Pancreas (tissue), 10 donors: Measurements from ENCODE around the gene UBR4. TPM values are rescaled to one million over a fixed set of nuclear protein-coding genes. Genes with fewer than 3 reads are reported as not detected.

ENCODE experiments used
- ATAC-seq, 4 donors: fragments of 200-7000 bp; cut with Tn5 transposase; one replicate each; pipeline versions ENCODE4 v1.8.0 to v1.9.1; 2020; ENCODE audit warnings: mild to moderate bottlenecking in 4 of 4, moderate library complexity in 4 of 4
- DNase-seq, 6 donors: peaks; one replicate each; pipeline ENCODE4 v3.0.0-alpha.2; 2020
- FAIRE-seq: peaks from 2 replicates; lab custom pipeline; 2012; peaks lifted over from hg19 to GRCh38; lab: Jason Lieb, UNC
- H3K27ac ChIP-seq, 4 donors: fragments of 200-600 bp; sonication (generic); 1 replicate in 3 of 4; 2 replicates in 1 of 4; pipeline versions ENCODE4 v1.5.0 to v1.8.0; 2020
- H3K27me3 ChIP-seq, 4 donors: fragments of 200-600 bp; one replicate each; pipeline ENCODE4 v1.8.0; 2021
- H3K36me3 ChIP-seq, 3 donors: fragments of 200-600 bp; sonication (generic) in 1 of 3; one replicate each; pipeline versions ENCODE4 v1.5.0 to v1.8.0; 2020 to 2021
- H3K4me1 ChIP-seq, 3 donors: fragments of 200-600 bp; one replicate each; pipeline ENCODE4 v1.8.0; 2021
- H3K4me3 ChIP-seq, 4 donors: fragments of 200-600 bp; sonication (generic) in 2 of 4; one replicate each; pipeline versions ENCODE4 v1.5.0 to v1.8.0; 2020 to 2021
- H3K9me3 ChIP-seq, 4 donors: fragments of 200-600 bp; one replicate each; pipeline ENCODE4 v1.8.0; 2021
- WGBS, 2 donors: extraction: QIAGEN DNeasy Blood & Tissue Kit; methylation state at CpG; one replicate each; pipeline ENCODE4 v1.1.7; 2013; 5-methylcytosine and 5-hydroxymethylcytosine counted together
- intact Hi-C, 3 donors: fragments of 100-400 bp; cut with DNase I; formaldehyde crosslinking; loops; one replicate each; pipeline versions ENCODE4 v1.11.1 to v1.14.2; 2022
- polyA plus RNA-seq, 2 donors: library from polyadenylated mRNA; stranded (reverse); fragments of 200-250 nt; gene quantifications; one replicate each; pipeline ENCODE4 v1.2.3, GENCODE V29; 2013
- total RNA-seq, 6 donors: library from RNA; stranded (reverse); fragmentation: NEBNext Ultra II Directional in 4 of 6; extraction: Animal tissue kit (Norgen Biotek cat#: 25700) in 4 of 6; gene quantifications; one replicate each; pipeline versions ENCODE4 v1.2.1 to v1.2.4, GENCODE V29; 2021 to 2023
- TF ChIP-seq, protein P1 (sequence below), 4 donors: fragments of 200-600 bp; sonication (generic) in 3 of 4; IDR thresholded peaks; one replicate each; pipeline versions ENCODE4 v1.5.0 to v1.8.0; 2021; ENCODE audit warnings: antibody characterized with exemption in 4 of 4
- donor health status: healthy with polysubstance abuse.
- donor health status: DM: no; HTN: no; CAD: no; lungs with moderate emphysema.
- donor health status: DM: no; HTN: no; CAD: no.
- donor health status: control.
- donor health status: control.
- donor health status: Bipolar disorder and iron deficiency.
- donor health status: DM: yes; HTN: yes; CAD: no.
- donor health status: DM: no; HTN: no; CAD: no.
- donor health status: DM: no; HTN: no; CAD: no.
- donor health status: DM: yes; HTN: yes; CAD: no.

The UBR4 gene
- total and polyA plus RNA-seq, 8 donors = 45.3 to 140 (median 65.5) TPM

DNA sequence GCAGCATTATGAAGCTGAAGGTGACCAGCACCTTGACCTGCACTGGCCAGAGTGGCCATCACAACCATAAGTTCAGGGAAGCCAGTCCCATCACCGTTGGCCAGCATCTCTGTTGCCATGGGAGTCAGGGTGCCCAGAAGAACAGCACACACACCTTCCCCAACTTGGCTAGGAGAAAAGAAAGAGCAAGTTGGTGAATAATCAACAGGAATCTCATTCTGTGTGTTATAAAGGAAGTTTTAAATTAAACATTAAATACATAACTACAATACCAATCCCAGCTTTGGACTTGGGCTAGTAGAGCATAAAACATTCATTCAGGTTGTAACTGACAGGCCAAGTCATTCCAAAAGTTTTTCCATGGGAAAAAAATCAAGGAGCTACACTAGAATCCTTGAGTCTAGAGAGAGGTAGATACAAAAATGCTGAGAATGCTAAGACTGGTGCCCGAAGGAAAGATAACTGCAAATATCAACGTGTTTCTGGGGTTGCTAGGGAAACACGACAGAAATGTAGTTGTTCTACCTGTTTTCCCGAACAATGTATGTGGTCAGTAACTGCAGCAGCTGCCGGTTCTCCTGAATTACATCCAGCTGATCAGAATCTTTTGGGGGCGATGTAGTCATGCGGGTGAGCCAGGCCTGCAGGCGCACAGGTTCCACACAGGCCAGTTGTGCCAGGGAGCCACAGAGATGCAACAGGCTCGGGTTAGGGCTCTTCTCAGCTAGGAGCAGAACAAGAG is 45.6 kb downstream of the UBR4 start:
- H3K27ac ChIP-seq = no peak overlapping the region
- FAIRE-seq (no peak), ATAC-seq (no peak), DNase-seq (no peak)
- H3K36me3 ChIP-seq = peaks cover 0 to 94% (median 67%) of the 10 kb centered on the region in 3 donors
- no peaks in the 10 kb centered on the region for H3K27me3 ChIP-seq
- WGBS, 2 donors = 63 to 64% methylated on average over 10 of the region's 10 CpGs
- no peak overlapping the region for H3K4me3 ChIP-seq
- H3K9me3 ChIP-seq = no peaks in the 10 kb centered on the region
- intact Hi-C loops = no loop called here
- no peaks in the 10 kb centered on the region for H3K4me1 ChIP-seq
- TF ChIP-seq, protein P1, sequence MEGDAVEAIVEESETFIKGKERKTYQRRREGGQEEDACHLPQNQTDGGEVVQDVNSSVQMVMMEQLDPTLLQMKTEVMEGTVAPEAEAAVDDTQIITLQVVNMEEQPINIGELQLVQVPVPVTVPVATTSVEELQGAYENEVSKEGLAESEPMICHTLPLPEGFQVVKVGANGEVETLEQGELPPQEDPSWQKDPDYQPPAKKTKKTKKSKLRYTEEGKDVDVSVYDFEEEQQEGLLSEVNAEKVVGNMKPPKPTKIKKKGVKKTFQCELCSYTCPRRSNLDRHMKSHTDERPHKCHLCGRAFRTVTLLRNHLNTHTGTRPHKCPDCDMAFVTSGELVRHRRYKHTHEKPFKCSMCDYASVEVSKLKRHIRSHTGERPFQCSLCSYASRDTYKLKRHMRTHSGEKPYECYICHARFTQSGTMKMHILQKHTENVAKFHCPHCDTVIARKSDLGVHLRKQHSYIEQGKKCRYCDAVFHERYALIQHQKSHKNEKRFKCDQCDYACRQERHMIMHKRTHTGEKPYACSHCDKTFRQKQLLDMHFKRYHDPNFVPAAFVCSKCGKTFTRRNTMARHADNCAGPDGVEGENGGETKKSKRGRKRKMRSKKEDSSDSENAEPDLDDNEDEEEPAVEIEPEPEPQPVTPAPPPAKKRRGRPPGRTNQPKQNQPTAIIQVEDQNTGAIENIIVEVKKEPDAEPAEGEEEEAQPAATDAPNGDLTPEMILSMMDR (IDR thresholded peaks at IDR 0.05) = no peak

GRCh38 chr1:19163261-19163660 is 46.8 kb downstream of the UBR4 start:
- intact Hi-C loops = no loop called here
- TF ChIP-seq, protein P1 (IDR thresholded peaks at IDR 0.05) = no peak
- Histone ChIP-seq H3K9me3 (no peaks in the 10 kb centered on the region), H3K4me3 (no peak overlapping the region), H3K36me3 (peaks cover 0 to 97% (median 66%) of the 10 kb centered on the region in 3 donors), H3K4me1 (no peaks in the 10 kb centered on the region), H3K27ac (no peak overlapping the region), H3K27me3 (no peaks in the 10 kb centered on the region)
- FAIRE-seq = no peak
- ATAC-seq = no peak
- WGBS, 2 donors = 89 to 91% methylated on average over 1 of the region's 1 CpG
- no peak for DNase-seq

- H3K27me3 ChIP-seq = no peaks in the 10 kb centered on the region
- FAIRE-seq = no peak
Observed at GRCh38 chr1:19160831-19161230, 49.2 kb downstream of the UBR4 start.

GRCh38 chr1:19157653-19158052 is 52.4 kb downstream of the UBR4 start:
- H3K36me3 ChIP-seq = peaks cover 4 to 97% (median 66%) of the 10 kb centered on the region in 3 donors
- intact Hi-C loops = no loop called here
- TF ChIP-seq, protein P1 (IDR thresholded peaks at IDR 0.05) = no peak
- ATAC-seq (no peak), FAIRE-seq (no peak), DNase-seq (no peak)
- H3K4me3 ChIP-seq = no peak overlapping the region
- WGBS, 2 donors = 91 to 92% methylated on average over 8 of the region's 8 CpGs
- H3K27me3 ChIP-seq = no peaks in the 10 kb centered on the region
- no peak overlapping the region for H3K27ac ChIP-seq
- H3K9me3 ChIP-seq = no peaks in the 10 kb centered on the region
- no peaks in the 10 kb centered on the region for H3K4me1 ChIP-seq

More at GRCh38 chr1:19160831-19161230, 49.2 kb downstream of the UBR4 start:
- Histone ChIP-seq H3K9me3 (no peaks in the 10 kb centered on the region), H3K4me1 (no peaks in the 10 kb centered on the region), H3K36me3 (peaks cover 4 to 98% (median 59%) of the 10 kb centered on the region in 3 donors), H3K27ac (no peak overlapping the region), H3K4me3 (no peak overlapping the region)
- ATAC-seq (no peak), DNase-seq (no peak)
- TF ChIP-seq, protein P1 (IDR thresholded peaks at IDR 0.05) = no peak
- intact Hi-C loops = no loop called here
- 90 to 92% methylated on average over 7 of the region's 7 CpGs for WGBS, 2 donors

- WGBS, 2 donors = 47 to 61% methylated on average over 5 of the region's 5 CpGs
- ATAC-seq (peak in 2 of 4 donors; percentile 41 to 53), FAIRE-seq (no peak), DNase-seq (no peak)
- Histone ChIP-seq H3K36me3 (peaks cover 9 to 98% (median 68%) of the 10 kb centered on the region in 3 donors), H3K27me3 (no peaks in the 10 kb centered on the region), H3K9me3 (no peaks in the 10 kb centered on the region), H3K27ac (no peak overlapping the region), H3K4me3 (no peak overlapping the region), H3K4me1 (no peaks in the 10 kb centered on the region)
- intact Hi-C loops = no loop called here
- TF ChIP-seq, protein P1 (IDR thresholded peaks at IDR 0.05) = no peak
Observed at GRCh38 chr1:19156676-19157075, 53.4 kb downstream of the UBR4 start.
